OCI-LY7 (cell line): ENCODE data around the gene TMEM127. TPM values are rescaled to one million over a fixed set of nuclear protein-coding genes. Genes with fewer than 3 reads are reported as not detected.

Experiments used
- BruUV-seq: library from RNA; stranded (reverse); fragments of 400-500 nt; replicated peaks from 2 replicates; lab custom pipeline; 2021; lab: Mats Ljungman, UMichigan
- CTCF ChIA-PET: fragments of 300-600 bp; sonication (Branson Sonifier 250); formaldehyde crosslinking; loops from one replicate; lab custom pipeline; 2022; ENCODE audit warnings: antibody characterized with exemption; ENCODE audit not compliant: unreplicated experiment; lab: Charles Lee
- POLR2A ChIA-PET: fragments of 300-600 bp; sonication (Branson Sonifier 250); formaldehyde crosslinking; loops from one replicate; lab custom pipeline; 2022; ENCODE audit warnings: antibody characterized with exemption; lab: Charles Lee
- DNase-seq: peaks from one replicate; pipeline ENCODE4 v3.0.0-alpha.2; 2015; ENCODE audit warnings: low spot score
- H2AFZ ChIP-seq: fragments of 200-600 bp; sonication (generic), shearing (Covaris generic); 2 replicates; pipeline ENCODE4 v1.6.1; 2014; ENCODE audit warnings: mild to moderate bottlenecking, antibody characterized with exemption, low read length, moderate library complexity
- H3K27ac ChIP-seq: fragments of 200-600 bp; sonication (generic); 2 replicates; pipeline ENCODE4 v1.5.1; 2014; ENCODE audit warnings: mixed run types, low read depth, mild to moderate bottlenecking, moderate library complexity, low read length, inconsistent platforms; ENCODE audit not compliant: poor library complexity, severe bottlenecking
- H3K36me3 ChIP-seq: fragments of 200-600 bp; sonication (generic); 2 replicates; pipeline ENCODE4 v1.6.1; 2014; ENCODE audit warnings: mild to moderate bottlenecking, antibody characterized with exemption, low read length, moderate library complexity, mixed read lengths; ENCODE audit not compliant: insufficient read depth
- H3K4me1 ChIP-seq: fragments of 200-600 bp; sonication (generic); 2 replicates; pipeline ENCODE4 v1.5.1; 2014; ENCODE audit warnings: mild to moderate bottlenecking, low read length; ENCODE audit not compliant: insufficient read depth, poor library complexity, severe bottlenecking
- H3K4me2 ChIP-seq: fragments of 200-600 bp; sonication (generic); 2 replicates; pipeline ENCODE4 v1.6.1; 2014; ENCODE audit warnings: mild to moderate bottlenecking, low read length
- H3K4me3 ChIP-seq: fragments of 200-600 bp; sonication (generic); 2 replicates; pipeline ENCODE4 v1.5.1; 2014; ENCODE audit warnings: mild to moderate bottlenecking, low read depth, low read length; ENCODE audit not compliant: poor library complexity, severe bottlenecking
- H3K79me2 ChIP-seq: fragments of 200-600 bp; sonication (generic); 2 replicates; pipeline ENCODE4 v1.6.1; 2016; ENCODE audit warnings: low read depth, mild to moderate bottlenecking, low read length, moderate library complexity, mixed read lengths; ENCODE audit not compliant: insufficient read depth
- H3K9me2 ChIP-seq: fragments of 200-600 bp; sonication (generic); 2 replicates; pipeline ENCODE4 v1.6.1; 2016; ENCODE audit warnings: mild to moderate bottlenecking, low read length, mixed read lengths; ENCODE audit not compliant: insufficient read depth
- H3K9me3 ChIP-seq: fragments of 200-600 bp; sonication (generic); 2 replicates; pipeline ENCODE4 v1.6.1; 2014; ENCODE audit warnings: mild to moderate bottlenecking, mixed run types, low read length, mixed read lengths
- H4K20me1 ChIP-seq: fragments of 200-600 bp; sonication (generic); 2 replicates; pipeline ENCODE4 v1.6.1; 2014; ENCODE audit warnings: mild to moderate bottlenecking, antibody characterized with exemption, low read length, moderate library complexity, mixed read lengths; ENCODE audit not compliant: insufficient read depth
- CTCF ChIP-seq: fragments of 200-600 bp; sonication (generic); conservative IDR thresholded peaks from 2 replicates; pipeline ENCODE4 v1.5.1; 2014; ENCODE audit warnings: mild to moderate bottlenecking, antibody characterized with exemption, low read length, moderate library complexity, mixed read lengths
- EZH2phosphoT487 ChIP-seq: fragments of 200-600 bp; sonication (generic); IDR thresholded peaks from 2 replicates; pipeline ENCODE4 v1.6.1; 2018; ENCODE audit warnings: low read depth, borderline replicate concordance, mild to moderate bottlenecking, mixed run types, antibody characterized with exemption, low read length, moderate library complexity, mixed read lengths
- intact Hi-C: fragments of 100-400 bp; cut with micrococcal nuclease; formaldehyde crosslinking; loops from one replicate; pipeline ENCODE4 v1.10.0; 2022; ENCODE audit not compliant: unreplicated experiment
- total RNA-seq, 2 experiments: library from RNA; depleted of rRNA in 1 of 2; stranded (reverse); fragments of >200 nt in 1 of 2; shearing (Covaris generic) in 1 of 2; gene quantifications; 2 replicates each; pipeline ENCODE4 v1.2.3, GENCODE V29; 2014 to 2022

TMEM127 gene
- total RNA-seq, 2 experiments from 2014 or later, result 12.1 to 20.4 TPM

GRCh38 chr2:96201338-96201737, 64.5 kb downstream of the TMEM127 start:
- no TSS peak for BruUV-seq
- Histone ChIP-seq H3K9me2 (no peaks in the 10 kb centered on the region), H3K4me3 (no peak overlapping the region), H3K36me3 (peaks cover 70% of the 10 kb centered on the region), H3K27ac (no peak overlapping the region), H3K79me2 (peaks cover 100% of the 10 kb centered on the region), H2AFZ (no peak overlapping the region), H4K20me1 (peaks cover 65% of the 10 kb centered on the region), H3K4me2 (peak overlapping the region; percentile 97), H3K4me1 (peaks cover 76% of the 10 kb centered on the region), H3K9me3 (no peaks in the 10 kb centered on the region)
- no peak for DNase-seq
- ChIA-PET CTCF (no interaction called here), POLR2A (interaction anchor here (1.0 to 4.7 kb wide), 3 partner anchors 10 to 33 kb away, joined by 3 to 21 read pairs (median 4); no protein-coding TSS in a partner anchor)
- TF ChIP-seq EZH2phosphoT487 (no peak), CTCF (no peak)
- intact Hi-C loops, result no loop called here

GRCh38 chr2:96198921-96199320, 66.9 kb downstream of the TMEM127 start:
- Histone ChIP-seq H3K36me3 (peaks cover 69% of the 10 kb centered on the region), H3K4me3 (no peak overlapping the region), H3K27ac (no peak overlapping the region), H3K9me2 (no peaks in the 10 kb centered on the region), H3K4me2 (peak overlapping the region; percentile 22; the same call in 1 of the 2 replicates), H3K4me1 (peaks cover 52% of the 10 kb centered on the region), H2AFZ (no peak overlapping the region), H3K79me2 (peaks cover 100% of the 10 kb centered on the region), H4K20me1 (peaks cover 61% of the 10 kb centered on the region), H3K9me3 (no peaks in the 10 kb centered on the region)
- intact Hi-C loops, result no loop called here
- no TSS peak for BruUV-seq
- TF ChIP-seq EZH2phosphoT487 (no peak), CTCF (no peak)
- ChIA-PET CTCF (no interaction called here), POLR2A (interaction anchor here (0.7 to 0.8 kb wide), 2 partner anchors 9 to 68 kb away, joined by 3 read pairs; no protein-coding TSS in a partner anchor)
- DNase-seq, result no peak

Other genes with a start within 250 kb of the TMEM127 start
- gene GPAT2, start 231.1 kb downstream of the TMEM127 start, total RNA-seq (2014; rRNA removed; shearing (Covaris generic)), result not detected in 2 replicates
- not detected in 2 replicates for gene GPAT2, start 231.1 kb downstream of the TMEM127 start, total RNA-seq (2022)
- 0.06 TPM in 1 of 2 replicates, not detected in the other for gene ADRA2B, start 149.4 kb downstream of the TMEM127 start, total RNA-seq (2014; rRNA removed; shearing (Covaris generic))
- gene ADRA2B, start 149.4 kb downstream of the TMEM127 start, total RNA-seq (2022), result 0.11 TPM in 1 of 2 replicates, not detected in the other
- 0.46 TPM in 1 of 2 replicates, not detected in the other for gene ASTL, start 127.5 kb downstream of the TMEM127 start, total RNA-seq (2014; rRNA removed; shearing (Covaris generic))
- 0.49 TPM in 1 of 2 replicates, not detected in the other for gene ASTL, start 127.5 kb downstream of the TMEM127 start, total RNA-seq (2022)
- gene DUSP2, start 120.6 kb downstream of the TMEM127 start, total RNA-seq (2014; rRNA removed; shearing (Covaris generic)), result 94.7 and 110 TPM in 2 replicates
- gene DUSP2, start 120.6 kb downstream of the TMEM127 start, total RNA-seq (2022), result 31.2 and 37.3 TPM in 2 replicates
- gene STARD7, start 57.2 kb downstream of the TMEM127 start, total RNA-seq (2014; rRNA removed; shearing (Covaris generic)), result 208 and 239 TPM in 2 replicates
- gene STARD7, start 57.2 kb downstream of the TMEM127 start, total RNA-seq (2022), result 186 and 206 TPM in 2 replicates
- 89.8 and 128 TPM in 2 replicates for gene CIAO1, start 228 bp upstream of the TMEM127 start, total RNA-seq (2014; rRNA removed; shearing (Covaris generic))
- gene CIAO1, start 228 bp upstream of the TMEM127 start, total RNA-seq (2022), result 85.2 and 89.6 TPM in 2 replicates
- gene SNRNP200, start 39.5 kb upstream of the TMEM127 start, total RNA-seq (2014; rRNA removed; shearing (Covaris generic)), result 76.0 and 79.3 TPM in 2 replicates
- gene SNRNP200, start 39.5 kb upstream of the TMEM127 start, total RNA-seq (2022), result 213 and 216 TPM in 2 replicates
- 13.5 and 15.5 TPM in 2 replicates for gene ITPRIPL1, start 59.3 kb upstream of the TMEM127 start, total RNA-seq (2014; rRNA removed; shearing (Covaris generic))
- 7.1 and 8.1 TPM in 2 replicates for gene ITPRIPL1, start 59.3 kb upstream of the TMEM127 start, total RNA-seq (2022)
- gene NCAPH, start 69.8 kb upstream of the TMEM127 start, total RNA-seq (2014; rRNA removed; shearing (Covaris generic)), result 94.7 and 108 TPM in 2 replicates
- 85.8 and 91.3 TPM in 2 replicates for gene NCAPH, start 69.8 kb upstream of the TMEM127 start, total RNA-seq (2022)
- not detected in 2 replicates for gene NEURL3, start 239.4 kb upstream of the TMEM127 start, total RNA-seq (2014; rRNA removed; shearing (Covaris generic))
- gene NEURL3, start 239.4 kb upstream of the TMEM127 start, total RNA-seq (2022), result not detected in 2 replicates